BJ (cell line): ENCODE measurements around the gene ST8SIA3. TPM values are rescaled to one million over a fixed set of nuclear protein-coding genes. Genes with fewer than 3 reads are reported as not detected.

Experiments
- CTCF ChIA-PET: fragments of 350-600 bp; formaldehyde crosslinking; extraction: SDS; loops from one replicate; lab custom pipeline; 2021; ENCODE audit warnings: antibody characterized with exemption, inconsistent platforms; lab: Yijun Ruan, JAX
- POLR2A ChIA-PET: fragments of 300-600 bp; sonication (Branson Sonifier 250); formaldehyde crosslinking; extraction: SDS; loops from one replicate; lab custom pipeline; 2021; ENCODE audit warnings: antibody characterized with exemption; lab: Charles Lee
- DNase-seq: peaks from one replicate; pipeline ENCODE4 v3.0.0-alpha.2; 2011; ENCODE audit warnings: low read depth
- H3K27me3 ChIP-seq: 2 replicates; pipeline ENCODE4 v1.6.0; 2011; ENCODE audit warnings: low read length; ENCODE audit not compliant: control insufficient read depth, insufficient read depth
- H3K36me3 ChIP-seq: 2 replicates; pipeline ENCODE4 v1.5.1; 2011; ENCODE audit warnings: low read length; ENCODE audit not compliant: control insufficient read depth, insufficient read depth
- H3K4me3 ChIP-seq: 2 replicates; pipeline ENCODE4 v1.5.1; 2011; ENCODE audit warnings: low read depth, mild to moderate bottlenecking, control low read depth, low read length
- polyA plus RNA-seq: library from polyadenylated mRNA; depleted of rRNA; stranded (reverse); fragments of >200 nt; gene quantifications from 2 replicates; pipeline ENCODE4 v1.2.3, GENCODE V29; 2011
- TF ChIP-seq, protein P1 (sequence below): IDR thresholded peaks from 2 replicates; pipeline ENCODE4 v1.5.1; 2011; ENCODE audit warnings: low read depth, mild to moderate bottlenecking, control low read depth, inconsistent platforms, low read length, moderate library complexity; ENCODE audit not compliant: insufficient read depth

The ST8SIA3 gene
- polyA plus RNA-seq, 1 experiment: not detected

GRCh38 chr18:57362714-57363113 lies 10.4 kb downstream of the ST8SIA3 start:
- no peaks in the 10 kb centered on the region for H3K36me3 ChIP-seq
- DNase-seq: no peak
- TF ChIP-seq, protein P1, sequence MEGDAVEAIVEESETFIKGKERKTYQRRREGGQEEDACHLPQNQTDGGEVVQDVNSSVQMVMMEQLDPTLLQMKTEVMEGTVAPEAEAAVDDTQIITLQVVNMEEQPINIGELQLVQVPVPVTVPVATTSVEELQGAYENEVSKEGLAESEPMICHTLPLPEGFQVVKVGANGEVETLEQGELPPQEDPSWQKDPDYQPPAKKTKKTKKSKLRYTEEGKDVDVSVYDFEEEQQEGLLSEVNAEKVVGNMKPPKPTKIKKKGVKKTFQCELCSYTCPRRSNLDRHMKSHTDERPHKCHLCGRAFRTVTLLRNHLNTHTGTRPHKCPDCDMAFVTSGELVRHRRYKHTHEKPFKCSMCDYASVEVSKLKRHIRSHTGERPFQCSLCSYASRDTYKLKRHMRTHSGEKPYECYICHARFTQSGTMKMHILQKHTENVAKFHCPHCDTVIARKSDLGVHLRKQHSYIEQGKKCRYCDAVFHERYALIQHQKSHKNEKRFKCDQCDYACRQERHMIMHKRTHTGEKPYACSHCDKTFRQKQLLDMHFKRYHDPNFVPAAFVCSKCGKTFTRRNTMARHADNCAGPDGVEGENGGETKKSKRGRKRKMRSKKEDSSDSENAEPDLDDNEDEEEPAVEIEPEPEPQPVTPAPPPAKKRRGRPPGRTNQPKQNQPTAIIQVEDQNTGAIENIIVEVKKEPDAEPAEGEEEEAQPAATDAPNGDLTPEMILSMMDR: no peak
- ChIA-PET POLR2A (no interaction called here), CTCF (no interaction called here)
- H3K27me3 ChIP-seq: no peaks in the 10 kb centered on the region
- no peak overlapping the region for H3K4me3 ChIP-seq

DNA sequence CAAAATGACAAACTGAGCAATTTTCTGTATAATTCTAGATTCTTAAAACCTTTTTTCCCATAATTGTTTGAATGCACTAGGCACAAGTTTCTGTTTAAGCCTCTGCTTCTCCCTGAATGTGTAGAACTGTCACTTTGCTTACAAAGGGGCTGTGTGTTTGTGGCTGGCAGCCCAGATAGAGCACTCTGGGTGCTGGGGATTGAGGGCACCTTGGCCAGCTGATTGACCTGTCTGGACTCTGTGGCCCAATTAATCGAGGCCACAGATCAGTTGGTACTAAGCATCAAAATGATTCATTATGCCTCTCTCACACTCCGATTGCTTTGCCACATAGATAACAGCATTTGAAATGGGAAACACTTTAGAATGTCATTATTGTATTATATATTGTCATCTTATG lies 12.1 kb downstream of the ST8SIA3 start:
- Histone ChIP-seq H3K27me3 (0 out of 2 replicates have a peak, but pooled peaks cover 1% of the 10 kb centered on the region), H3K4me3 (no peak overlapping the region), H3K36me3 (no peaks in the 10 kb centered on the region)
- no peak for DNase-seq
- POLR2A ChIA-PET: no interaction called here
- TF ChIP-seq, protein P1: no peak
- CTCF ChIA-PET: interaction anchor here (1.4 kb wide), 1 partner anchor 10 kb away, joined by 3 read pairs; no protein-coding TSS in a partner anchor

DNA sequence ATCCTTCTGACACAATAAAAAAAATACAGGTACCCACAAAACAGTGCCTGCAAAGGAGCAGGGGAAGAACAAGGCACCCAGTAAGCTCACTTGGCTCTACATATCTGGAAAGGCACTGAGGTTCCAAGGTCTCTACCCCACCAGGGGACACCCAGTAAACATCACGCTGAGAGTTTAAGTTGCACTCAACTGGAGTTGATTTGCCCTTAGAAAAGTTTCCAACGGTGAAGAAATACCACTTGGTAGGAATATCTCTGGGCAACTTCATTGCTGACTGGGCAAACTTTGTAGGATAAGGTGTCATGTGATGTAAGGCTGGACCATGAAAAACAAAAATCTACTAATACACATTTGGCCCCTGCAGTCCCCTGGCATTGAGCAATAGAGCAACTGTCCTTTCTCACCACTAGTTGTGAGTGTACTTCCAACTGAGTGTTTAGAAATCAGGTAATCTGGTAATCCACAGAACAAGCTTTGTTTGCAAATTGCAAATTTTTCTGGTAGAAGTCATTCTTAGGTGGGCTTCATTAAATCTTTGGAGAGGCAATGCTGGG lies 14.2 kb downstream of the ST8SIA3 start:
- ChIA-PET POLR2A (no interaction called here), CTCF (interaction anchor here (0.6 kb wide), 1 partner anchor 254 kb away, joined by 3 read pairs; no protein-coding TSS in a partner anchor)
- no peak for DNase-seq
- Histone ChIP-seq H3K36me3 (no peaks in the 10 kb centered on the region), H3K27me3 (0 out of 2 replicates have a peak, but pooled peaks cover 1% of the 10 kb centered on the region), H3K4me3 (no peak overlapping the region)
- TF ChIP-seq, protein P1: no peak

GRCh38 chr18:57372444-57372843 lies 20.1 kb downstream of the ST8SIA3 start:
- no peak overlapping the region for H3K4me3 ChIP-seq
- no peaks in the 10 kb centered on the region for H3K36me3 ChIP-seq
- TF ChIP-seq, protein P1: no peak
- ChIA-PET POLR2A (no interaction called here), CTCF (no interaction called here)
- H3K27me3 ChIP-seq: 0 out of 2 replicates have a peak, but pooled peaks cover 1% of the 10 kb centered on the region
- no peak for DNase-seq

GRCh38 chr18:57373017-57373416 lies 20.7 kb downstream of the ST8SIA3 start:
- Histone ChIP-seq H3K4me3 (no peak overlapping the region), H3K36me3 (no peaks in the 10 kb centered on the region), H3K27me3 (0 out of 2 replicates have a peak, but pooled peaks cover 1% of the 10 kb centered on the region)
- TF ChIP-seq, protein P1: no peak
- ChIA-PET POLR2A (no interaction called here), CTCF (no interaction called here)
- DNase-seq: no peak
